Subcutaneous adipose tissue (tissue), 4 donors: ENCODE measurements around the gene UBR3. TPM values are rescaled to one million over a fixed set of nuclear protein-coding genes. Genes with fewer than 3 reads are reported as not detected.

Source experiments
- total RNA-seq, 4 donors: library from RNA; depleted of rRNA; stranded (reverse); fragments of >200 nt; gene quantifications; one replicate each; pipeline ENCODE4 v1.1.0, GENCODE V29; 2016
- TF ChIP-seq, protein P1 (sequence below): fragments of 450-650 bp; IDR thresholded peaks from one replicate; pipeline ENCODE4 v1.5.1; 2016; ENCODE audit warnings: low read depth, mild to moderate bottlenecking, control low read depth, antibody characterized with exemption, moderate library complexity

The UBR3 gene
- total RNA-seq, 4 donors from 2014 or later: 80.7 to 128 (median 101) TPM

DNA sequence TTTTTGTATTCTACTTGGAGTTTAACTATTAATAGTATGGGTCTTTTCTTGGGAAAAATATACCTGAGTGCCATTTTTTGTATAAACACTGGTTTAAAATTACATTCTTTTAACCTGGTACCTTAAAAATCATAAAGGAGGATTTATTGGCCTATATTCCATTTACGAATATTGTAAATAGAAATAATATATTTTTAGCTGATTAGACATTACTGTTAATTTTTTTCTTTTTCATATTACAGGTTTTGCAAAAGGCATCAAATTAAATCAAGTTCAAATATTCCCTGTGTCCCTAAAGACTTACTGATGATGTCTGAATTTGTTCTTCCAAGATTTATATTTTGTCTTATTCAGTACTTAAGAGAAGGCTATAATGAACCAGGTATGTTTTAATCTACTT, 44.7 kb downstream of the UBR3 start:
- TF ChIP-seq, protein P1, sequence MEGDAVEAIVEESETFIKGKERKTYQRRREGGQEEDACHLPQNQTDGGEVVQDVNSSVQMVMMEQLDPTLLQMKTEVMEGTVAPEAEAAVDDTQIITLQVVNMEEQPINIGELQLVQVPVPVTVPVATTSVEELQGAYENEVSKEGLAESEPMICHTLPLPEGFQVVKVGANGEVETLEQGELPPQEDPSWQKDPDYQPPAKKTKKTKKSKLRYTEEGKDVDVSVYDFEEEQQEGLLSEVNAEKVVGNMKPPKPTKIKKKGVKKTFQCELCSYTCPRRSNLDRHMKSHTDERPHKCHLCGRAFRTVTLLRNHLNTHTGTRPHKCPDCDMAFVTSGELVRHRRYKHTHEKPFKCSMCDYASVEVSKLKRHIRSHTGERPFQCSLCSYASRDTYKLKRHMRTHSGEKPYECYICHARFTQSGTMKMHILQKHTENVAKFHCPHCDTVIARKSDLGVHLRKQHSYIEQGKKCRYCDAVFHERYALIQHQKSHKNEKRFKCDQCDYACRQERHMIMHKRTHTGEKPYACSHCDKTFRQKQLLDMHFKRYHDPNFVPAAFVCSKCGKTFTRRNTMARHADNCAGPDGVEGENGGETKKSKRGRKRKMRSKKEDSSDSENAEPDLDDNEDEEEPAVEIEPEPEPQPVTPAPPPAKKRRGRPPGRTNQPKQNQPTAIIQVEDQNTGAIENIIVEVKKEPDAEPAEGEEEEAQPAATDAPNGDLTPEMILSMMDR: no peak

DNA sequence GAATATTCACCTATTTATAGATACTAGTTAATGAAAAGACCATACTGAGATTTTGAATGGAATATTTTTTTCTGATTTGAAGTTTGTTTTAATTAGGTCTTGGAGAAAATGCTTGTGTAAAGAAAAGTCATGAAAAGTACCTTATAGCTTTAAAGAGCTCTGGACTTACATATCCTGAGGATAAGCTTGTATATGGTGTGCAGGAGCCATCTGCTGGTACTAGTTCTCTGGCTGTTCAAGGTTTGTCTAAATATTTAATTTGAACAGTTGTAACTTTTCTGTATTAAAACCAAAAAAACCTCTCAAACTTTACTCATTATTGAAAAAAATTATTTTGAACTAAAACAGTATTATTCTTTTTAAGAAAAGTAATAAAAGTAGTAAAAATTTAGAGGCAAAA, 50.1 kb downstream of the UBR3 start:
- TF ChIP-seq, protein P1: no peak

DNA sequence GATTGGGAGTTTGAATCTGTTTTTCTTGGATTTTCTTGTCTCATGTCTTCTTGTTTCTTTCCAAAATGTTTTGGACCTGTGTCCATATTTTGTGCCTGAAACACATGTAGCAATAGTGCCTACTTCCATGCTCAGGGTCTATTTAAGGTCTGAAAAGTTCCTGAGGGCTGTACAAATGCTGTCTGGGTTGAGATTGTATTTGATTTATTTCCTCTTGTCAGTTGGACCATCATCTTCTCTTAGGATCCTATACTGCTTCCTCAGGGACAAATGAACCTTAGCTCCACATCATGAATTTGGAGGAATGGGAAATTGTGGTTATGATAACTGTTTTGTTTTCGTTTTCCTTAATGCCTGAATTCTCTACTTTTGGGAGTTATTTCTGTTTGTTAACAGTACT, 59.9 kb downstream of the UBR3 start:
- TF ChIP-seq, protein P1: no peak

DNA sequence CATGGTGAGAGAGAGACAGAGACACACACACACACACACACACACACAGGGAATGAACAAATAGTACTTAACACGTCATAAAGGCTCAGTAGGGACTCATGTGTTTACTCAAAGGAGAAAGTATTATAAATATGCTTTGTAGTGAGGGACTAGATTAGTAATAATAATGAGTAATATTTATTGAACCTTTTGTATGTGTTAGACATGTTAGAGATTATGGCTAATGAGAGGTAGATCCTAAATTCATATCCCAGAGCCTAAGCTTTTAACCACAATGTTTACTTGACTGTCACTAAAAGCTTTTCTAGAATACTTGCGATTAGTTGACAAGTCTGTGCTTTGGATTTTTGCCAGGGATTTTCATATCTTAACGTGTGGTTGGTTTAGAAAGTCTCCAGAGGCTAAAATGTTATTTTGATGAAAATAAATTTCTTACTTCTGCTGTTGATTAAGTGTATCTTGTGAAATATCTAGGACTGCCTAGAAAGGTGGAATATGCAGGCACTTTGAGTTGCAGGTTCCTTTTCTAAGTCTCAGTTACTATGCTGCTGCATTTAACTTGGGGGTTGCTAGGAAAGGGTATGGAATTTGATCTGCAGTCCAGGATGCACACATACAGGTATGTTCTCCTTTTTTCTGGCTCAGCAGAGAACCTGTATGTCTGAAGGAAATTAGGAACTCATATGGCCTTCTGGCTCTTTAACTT, 64.5 kb downstream of the UBR3 start:
- TF ChIP-seq, protein P1: no peak

DNA sequence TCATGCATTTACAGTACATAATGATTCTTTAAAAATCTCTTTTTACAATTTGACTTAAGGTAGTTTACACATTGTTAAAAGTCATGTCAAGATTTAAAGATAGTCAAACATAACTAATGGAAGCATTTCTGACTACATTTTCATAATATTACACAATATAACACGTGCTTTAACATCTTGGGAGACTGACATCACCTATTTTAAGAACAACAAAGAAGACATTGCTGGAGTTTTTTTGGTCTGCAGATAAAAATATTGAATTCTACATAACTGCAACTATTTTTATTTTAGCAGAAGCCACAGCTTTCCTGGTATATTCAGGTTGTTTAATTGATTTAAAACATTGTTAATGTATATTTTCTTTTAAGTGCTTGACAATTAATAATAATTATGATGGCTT, 65.7 kb downstream of the UBR3 start:
- TF ChIP-seq, protein P1: no peak

DNA sequence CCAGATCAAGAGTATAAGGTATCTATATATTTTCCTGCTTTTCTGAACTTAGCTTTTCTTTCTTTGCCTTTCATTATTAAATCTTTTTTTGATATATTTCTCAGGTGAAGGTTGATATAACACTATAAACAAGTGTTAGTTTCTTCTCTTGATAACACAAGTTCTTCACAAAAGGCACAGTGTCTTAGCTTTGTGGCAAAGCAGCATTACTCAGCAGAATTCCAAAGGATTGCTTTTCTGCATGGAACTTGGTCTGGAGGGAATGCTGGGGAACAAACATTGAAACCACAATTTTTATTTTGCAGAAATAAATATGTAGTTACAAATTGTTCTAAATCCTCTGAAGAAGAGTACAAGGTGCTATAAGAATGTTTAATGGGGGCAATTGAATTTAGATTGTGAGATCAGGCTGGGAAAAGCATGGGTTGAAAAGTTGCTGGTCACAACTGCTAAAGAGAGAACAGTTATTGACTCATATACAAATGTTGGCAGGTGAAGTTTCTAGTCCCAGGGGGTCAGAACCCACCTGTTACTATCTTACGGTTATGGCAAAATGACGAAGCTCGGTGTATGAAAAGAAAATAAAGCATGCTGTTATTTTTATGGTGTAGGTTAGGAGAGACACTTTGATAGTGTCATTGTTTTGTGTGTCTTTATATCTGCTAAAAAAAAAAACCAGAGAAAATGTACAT, 68.2 kb downstream of the UBR3 start:
- TF ChIP-seq, protein P1: no peak

DNA sequence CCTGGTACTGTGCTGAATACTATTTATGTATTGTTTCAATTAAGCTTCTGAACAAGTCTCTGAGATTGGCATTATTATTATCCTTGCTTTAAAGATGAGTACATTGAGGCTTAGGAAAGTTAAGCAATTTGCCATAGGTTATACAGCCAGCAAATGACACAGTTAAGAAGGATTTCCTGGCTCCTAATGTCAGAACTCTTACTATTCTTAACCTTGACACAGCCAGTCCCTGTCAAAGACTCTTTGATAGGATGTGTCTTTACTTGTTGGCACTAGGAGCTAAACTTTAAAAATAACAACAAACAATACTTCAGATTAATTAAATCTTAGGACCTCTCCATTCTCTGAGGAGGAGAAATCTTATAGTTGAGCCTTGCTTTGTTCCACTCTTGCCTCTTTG, 70.6 kb downstream of the UBR3 start:
- TF ChIP-seq, protein P1: no peak
